Neutrophil (primary cell): ENCODE measurements around the gene ACOXL.

Source experiments
- H3K27ac ChIP-seq: fragments of 200-600 bp; sonication (generic); 2 replicates; pipeline ENCODE4 v1.5.1; 2016; ENCODE audit warnings: mild to moderate bottlenecking, moderate library complexity
- H3K27me3 ChIP-seq: fragments of 200-600 bp; sonication (generic); 2 replicates; pipeline ENCODE4 v1.6.0; 2016; ENCODE audit warnings: mild to moderate bottlenecking
- H3K36me3 ChIP-seq: fragments of 200-600 bp; sonication (generic); 2 replicates; pipeline ENCODE4 v1.5.1; 2017
- H3K4me1 ChIP-seq, 2 experiments: fragments of 200-600 bp in 1 of 2; sonication (generic) in 1 of 2; 1 replicate in 1 of 2; 2 replicates in 1 of 2; pipeline versions ENCODE4 v1.5.1 to v1.6.1; 2013 to 2016; ENCODE audit warnings: low read depth in 1 of 2, low read length in 1 of 2, mild to moderate bottlenecking in 1 of 2, moderate library complexity in 1 of 2; ENCODE audit not compliant: control insufficient read depth in 1 of 2, insufficient read depth in 1 of 2
- H3K4me3 ChIP-seq, 2 experiments: fragments of 200-600 bp in 1 of 2; sonication (generic) in 1 of 2; 1 replicate in 1 of 2; 2 replicates in 1 of 2; pipeline ENCODE4 v1.5.1; 2013 to 2016; ENCODE audit warnings: low read depth in 1 of 2, low read length in 1 of 2, mild to moderate bottlenecking in 1 of 2, moderate library complexity in 1 of 2
- H3K9me3 ChIP-seq: fragments of 200-600 bp; sonication (generic); 2 replicates; pipeline ENCODE4 v1.5.1; 2016
- TF ChIP-seq, protein P1 (sequence below): fragments of 200-600 bp; sonication (generic); IDR thresholded peaks from 2 replicates; pipeline ENCODE4 v1.5.1; 2016; ENCODE audit warnings: antibody characterized with exemption

Gene ACOXL

DNA sequence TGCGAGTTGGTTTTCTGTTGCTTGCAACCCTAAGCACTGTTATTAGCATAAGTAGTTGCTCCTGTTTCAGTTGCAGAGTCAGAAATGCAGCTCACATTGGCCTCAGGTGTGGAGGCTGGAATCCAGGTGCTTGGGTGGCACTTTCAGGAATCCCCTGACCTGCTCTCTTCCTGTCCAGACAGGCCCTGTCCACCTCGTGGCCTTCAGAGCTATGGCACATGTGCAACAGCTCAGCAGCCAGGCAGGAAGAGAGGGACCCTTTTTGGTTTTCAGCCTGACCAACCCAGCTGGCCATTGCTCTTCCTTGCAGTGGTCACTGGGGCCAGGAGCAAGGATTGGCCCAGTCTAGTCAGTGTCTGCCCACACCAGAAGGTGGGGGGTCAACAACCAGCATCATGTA is 12.7 kb downstream of the ACOXL start:
- H3K27ac ChIP-seq: no peak overlapping the region
- TF ChIP-seq, protein P1, sequence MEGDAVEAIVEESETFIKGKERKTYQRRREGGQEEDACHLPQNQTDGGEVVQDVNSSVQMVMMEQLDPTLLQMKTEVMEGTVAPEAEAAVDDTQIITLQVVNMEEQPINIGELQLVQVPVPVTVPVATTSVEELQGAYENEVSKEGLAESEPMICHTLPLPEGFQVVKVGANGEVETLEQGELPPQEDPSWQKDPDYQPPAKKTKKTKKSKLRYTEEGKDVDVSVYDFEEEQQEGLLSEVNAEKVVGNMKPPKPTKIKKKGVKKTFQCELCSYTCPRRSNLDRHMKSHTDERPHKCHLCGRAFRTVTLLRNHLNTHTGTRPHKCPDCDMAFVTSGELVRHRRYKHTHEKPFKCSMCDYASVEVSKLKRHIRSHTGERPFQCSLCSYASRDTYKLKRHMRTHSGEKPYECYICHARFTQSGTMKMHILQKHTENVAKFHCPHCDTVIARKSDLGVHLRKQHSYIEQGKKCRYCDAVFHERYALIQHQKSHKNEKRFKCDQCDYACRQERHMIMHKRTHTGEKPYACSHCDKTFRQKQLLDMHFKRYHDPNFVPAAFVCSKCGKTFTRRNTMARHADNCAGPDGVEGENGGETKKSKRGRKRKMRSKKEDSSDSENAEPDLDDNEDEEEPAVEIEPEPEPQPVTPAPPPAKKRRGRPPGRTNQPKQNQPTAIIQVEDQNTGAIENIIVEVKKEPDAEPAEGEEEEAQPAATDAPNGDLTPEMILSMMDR: no peak
- no peaks in the 10 kb centered on the region for H3K36me3 ChIP-seq
- no peaks in the 10 kb centered on the region for H3K9me3 ChIP-seq
- no peak overlapping the region for H3K4me3 ChIP-seq
- H3K27me3 ChIP-seq: peaks cover 81% of the 10 kb centered on the region
- no peaks in the 10 kb centered on the region for H3K4me1 ChIP-seq

DNA sequence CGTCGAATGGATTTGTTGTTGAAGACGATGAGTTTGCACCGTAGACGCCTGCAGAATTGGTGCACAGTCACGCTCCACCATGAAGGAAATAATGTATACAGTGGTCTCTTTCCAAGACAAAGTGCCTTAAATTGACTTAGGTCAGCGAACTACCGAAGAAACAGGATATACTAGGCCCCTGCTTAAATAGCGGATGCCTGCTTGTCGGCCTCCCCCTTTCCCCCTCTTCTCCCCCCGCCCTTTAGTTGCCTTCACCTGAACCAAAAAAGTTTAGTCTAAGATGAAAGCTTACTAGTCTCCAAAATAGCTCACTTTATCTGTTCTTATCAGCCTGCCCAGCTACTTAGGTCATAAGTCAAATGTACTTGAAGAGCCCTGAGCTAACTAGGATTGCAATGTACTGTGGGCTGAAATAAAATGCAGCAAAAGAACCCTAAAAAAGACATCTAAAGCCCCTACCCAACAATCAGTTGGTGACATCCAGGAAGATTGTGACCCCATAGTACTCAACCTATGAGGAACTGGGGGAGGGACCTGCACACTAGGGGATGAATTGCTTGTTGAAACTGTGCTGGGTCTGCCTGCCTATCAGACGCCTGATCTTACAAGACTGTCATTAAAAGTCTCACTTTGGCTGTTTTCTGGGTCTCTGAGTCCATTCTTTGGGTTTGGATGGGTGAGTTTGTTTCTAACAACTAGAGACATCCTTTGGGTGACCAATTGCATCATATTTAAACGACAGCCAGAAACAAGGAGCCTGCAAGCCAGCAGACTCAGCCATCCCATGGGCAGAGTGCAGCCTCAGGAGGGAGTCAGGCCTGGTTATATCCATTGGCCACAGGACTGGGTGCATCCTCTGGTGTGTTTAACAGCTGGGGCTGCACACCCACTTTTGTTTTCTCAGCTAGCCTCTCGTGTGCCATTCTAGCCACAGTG is 14.5 kb downstream of the ACOXL start:
- Histone ChIP-seq H3K27me3 (peaks cover 68% of the 10 kb centered on the region), H3K4me1 (no peaks in the 10 kb centered on the region), H3K27ac (no peak overlapping the region), H3K36me3 (no peaks in the 10 kb centered on the region), H3K9me3 (no peaks in the 10 kb centered on the region), H3K4me3 (no peak overlapping the region)
- TF ChIP-seq, protein P1: no peak

DNA sequence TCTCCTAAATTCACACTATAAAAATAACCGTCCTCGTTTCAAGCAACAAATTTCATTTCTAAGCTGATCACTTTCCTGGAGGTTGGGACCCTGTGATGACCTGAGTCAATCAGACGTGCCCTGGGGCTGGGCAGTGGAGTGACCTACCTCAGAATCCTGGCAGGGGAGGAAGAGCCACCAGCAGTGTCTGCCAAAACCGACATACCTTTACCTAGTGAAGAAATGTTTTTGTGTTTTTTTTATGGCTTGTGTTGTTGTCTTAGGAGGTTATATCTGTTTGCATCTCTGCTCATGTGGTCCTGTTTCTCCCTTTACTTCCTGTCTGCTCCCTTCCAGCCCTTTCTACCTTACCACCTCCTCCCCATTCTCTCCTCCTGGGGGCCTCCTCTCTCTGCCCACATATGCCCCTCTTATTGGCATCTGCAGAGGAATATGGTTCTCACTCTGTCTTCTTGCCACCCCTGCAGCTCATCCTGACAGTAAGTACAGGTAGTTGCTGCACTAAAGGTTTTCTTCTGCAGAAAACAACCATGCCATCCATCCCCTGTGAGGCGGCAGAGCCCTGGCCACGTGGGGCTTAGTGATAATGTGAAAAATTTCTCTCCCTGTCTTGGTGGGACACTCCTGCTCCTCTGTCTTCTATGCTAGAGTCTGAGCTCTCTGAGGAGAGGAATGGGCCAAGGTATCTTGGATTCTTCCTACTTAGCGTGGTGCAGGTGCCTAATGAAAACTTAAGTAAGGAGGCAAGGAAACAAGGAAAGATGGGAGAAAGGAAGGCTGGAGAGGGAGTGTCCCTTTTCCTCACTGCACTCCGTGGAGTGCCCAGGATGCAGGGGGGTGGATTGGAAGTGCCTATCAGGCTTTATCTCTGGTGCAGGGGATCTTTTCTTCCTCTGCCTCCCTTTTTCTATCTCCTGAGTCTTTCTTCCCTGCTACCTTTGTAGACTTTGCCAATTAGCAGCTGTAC is 15.4 kb downstream of the ACOXL start:
- TF ChIP-seq, protein P1: no peak

DNA sequence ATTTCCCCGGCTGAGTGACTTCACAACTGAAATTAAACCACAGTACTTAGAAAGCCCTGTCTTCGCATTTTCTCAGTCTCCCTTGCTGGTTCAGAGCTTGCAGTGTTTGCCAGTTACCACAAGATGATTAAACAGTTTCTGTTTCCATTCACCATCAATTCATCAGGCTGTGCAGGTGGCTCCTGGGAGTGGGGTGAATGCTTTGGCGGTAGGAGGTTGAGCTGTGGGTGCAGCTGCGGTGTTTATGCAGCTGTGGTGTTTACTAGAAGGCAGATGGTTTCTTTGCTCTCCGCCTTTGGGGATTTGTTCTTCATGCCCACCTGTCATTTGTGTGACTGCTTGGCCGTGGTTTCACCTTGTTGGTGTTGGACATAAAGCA is 16.1 kb downstream of the ACOXL start:
- Histone ChIP-seq H3K27ac (no peak overlapping the region), H3K4me1 (no peaks in the 10 kb centered on the region), H3K27me3 (peaks cover 53% of the 10 kb centered on the region), H3K9me3 (no peaks in the 10 kb centered on the region), H3K4me3 (no peak overlapping the region), H3K36me3 (no peaks in the 10 kb centered on the region)
- TF ChIP-seq, protein P1: no peak

More for the DNA sequence above, 15.4 kb downstream of the ACOXL start:
- H3K27me3 ChIP-seq: peaks cover 60% of the 10 kb centered on the region
- no peaks in the 10 kb centered on the region for H3K36me3 ChIP-seq
- H3K4me3 ChIP-seq: no peak overlapping the region
- no peaks in the 10 kb centered on the region for H3K4me1 ChIP-seq
- no peak overlapping the region for H3K27ac ChIP-seq
- no peaks in the 10 kb centered on the region for H3K9me3 ChIP-seq

DNA sequence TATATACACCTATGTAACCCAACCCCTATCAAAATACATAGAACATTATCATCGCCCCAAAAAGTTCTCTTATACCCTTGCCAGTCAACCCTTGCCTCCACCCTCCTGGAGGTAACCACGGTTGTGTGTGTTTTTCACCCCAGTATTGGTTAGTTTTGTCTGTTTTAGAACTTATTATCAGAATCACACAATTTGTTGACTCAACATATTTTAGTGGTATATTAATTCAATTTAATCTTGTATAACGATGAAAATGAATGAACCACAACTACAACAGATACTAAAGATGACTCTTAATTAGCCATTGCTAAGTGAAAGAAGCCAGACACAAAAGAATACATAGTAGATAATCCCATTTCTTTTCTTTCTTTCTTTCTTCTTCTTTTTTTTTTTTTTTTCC is 19.3 kb downstream of the ACOXL start:
- H3K27me3 ChIP-seq: peaks cover 39% of the 10 kb centered on the region
- H3K36me3 ChIP-seq: no peaks in the 10 kb centered on the region
- no peaks in the 10 kb centered on the region for H3K4me1 ChIP-seq
- no peaks in the 10 kb centered on the region for H3K9me3 ChIP-seq
- TF ChIP-seq, protein P1: no peak
- H3K4me3 ChIP-seq: no peak overlapping the region
- H3K27ac ChIP-seq: no peak overlapping the region
